ENCODE data around the gene SNX6.
"Not testable (repeated sequence)": the region's sequence is repeated elsewhere in the genome, so short reads cannot be mapped to it uniquely, and the experiment has no call there.

Gene SNX6

DNA sequence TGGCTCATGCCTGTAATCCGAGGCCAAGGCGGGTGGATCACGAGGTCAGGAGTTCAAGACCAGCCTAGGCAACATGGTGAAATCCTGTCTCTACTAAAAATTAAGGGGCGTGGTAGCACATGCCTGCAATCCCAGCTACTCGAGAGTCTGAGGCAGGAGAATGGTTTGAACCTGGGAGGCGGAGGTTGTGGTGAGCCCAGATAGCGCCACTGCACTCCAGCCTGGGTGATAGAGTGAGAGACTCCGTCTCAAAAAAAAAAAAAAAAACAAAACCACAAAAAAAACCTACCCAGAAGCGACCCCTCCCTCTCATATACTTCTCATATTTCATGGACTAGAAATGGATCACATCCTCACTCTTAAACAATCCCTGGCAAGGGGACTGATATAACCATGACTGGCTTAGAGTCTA, 4.4 kb upstream of the SNX6 start:
- not testable (repeated sequence) for DNase-seq (ENCODE audit: low read depth)

DNA sequence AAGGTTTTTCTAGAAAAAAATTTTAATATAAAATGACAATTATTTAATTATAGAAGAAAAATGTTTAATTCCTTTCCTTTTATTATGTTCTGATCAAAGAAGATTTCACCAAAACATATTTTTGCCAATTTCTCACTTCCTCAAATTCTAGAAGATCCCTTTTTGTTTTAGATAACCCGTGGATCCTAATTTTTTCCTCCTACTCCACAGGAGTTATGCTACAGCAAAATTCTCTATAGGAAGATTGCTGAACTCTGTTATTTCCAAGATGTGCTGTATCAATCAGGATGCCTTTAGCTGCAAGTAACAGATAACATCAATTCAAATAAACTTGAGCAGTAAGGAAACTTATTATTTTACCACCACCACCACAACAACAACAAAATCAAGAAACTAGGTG, 3.8 kb upstream of the SNX6 start:
- no peak for DNase-seq (ENCODE audit: low read depth)

DNA sequence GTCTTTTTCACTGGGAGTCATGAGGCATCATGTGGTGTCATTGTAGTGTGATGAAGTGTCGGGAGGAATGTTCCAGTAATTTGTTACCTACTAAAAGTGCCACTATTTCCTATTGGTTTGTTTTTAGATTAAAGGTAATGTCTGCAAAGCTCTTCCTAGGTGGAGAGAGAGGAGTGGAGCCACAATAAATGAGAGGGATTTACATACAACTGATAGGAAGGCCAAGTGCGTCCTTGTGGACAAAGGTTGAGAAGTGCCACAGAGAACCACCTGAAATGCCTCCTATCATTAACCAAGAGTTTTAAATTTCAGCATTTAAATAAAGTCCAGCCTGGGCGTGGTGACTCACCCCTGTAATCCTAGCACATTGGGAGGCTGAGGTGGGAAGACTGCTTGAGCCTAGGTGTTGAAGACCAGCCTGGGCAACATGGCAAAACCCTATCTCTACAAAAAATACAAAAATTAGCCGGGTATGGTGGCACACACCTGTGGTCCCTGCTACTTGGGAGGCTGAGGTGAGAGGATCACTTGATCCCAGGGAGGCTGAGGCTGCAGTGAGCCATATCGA, 2.5 kb upstream of the SNX6 start:
- DNase-seq (ENCODE audit: low read depth), result no peak

DNA sequence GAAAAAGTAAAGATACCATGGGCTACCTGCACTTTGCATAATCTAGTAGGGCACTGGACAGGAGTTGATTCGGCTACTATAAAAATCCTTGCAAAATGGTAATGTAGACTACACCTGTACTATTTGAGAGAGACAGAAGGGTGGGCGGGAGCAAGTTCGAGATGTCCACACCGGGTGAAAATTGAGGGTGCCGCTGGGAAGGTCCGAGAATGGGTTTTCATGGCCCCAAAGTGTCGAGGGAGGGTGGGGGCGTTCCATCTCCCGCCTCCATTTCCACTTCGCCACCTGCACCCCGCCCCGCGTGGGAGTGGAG, 648 bp downstream of the SNX6 start:
- no peak for DNase-seq (ENCODE audit: low read depth)

DNA sequence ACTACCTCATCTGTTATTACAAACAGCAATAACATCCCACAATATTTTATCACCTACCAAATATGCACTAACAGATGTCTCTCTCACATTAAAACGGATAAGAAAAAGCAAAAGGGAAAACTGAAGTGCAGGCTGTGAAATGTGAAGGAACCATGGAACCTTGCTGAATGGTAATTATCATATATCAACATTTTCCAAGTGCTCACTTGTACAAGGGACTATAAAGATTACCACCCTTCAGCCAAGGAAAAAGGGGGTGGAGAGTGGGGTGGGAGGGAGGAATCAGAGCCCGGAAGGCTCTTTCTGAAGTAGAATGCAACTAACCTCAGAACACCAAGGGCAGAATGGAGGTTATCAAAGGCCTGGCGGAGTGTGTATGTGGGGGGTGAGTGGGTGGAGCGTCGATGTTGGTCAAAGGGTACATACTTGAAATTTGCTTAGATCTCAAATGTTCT, 1.2 kb downstream of the SNX6 start:
- peak; percentile 5 for DNase-seq (ENCODE audit: low read depth)

DNA sequence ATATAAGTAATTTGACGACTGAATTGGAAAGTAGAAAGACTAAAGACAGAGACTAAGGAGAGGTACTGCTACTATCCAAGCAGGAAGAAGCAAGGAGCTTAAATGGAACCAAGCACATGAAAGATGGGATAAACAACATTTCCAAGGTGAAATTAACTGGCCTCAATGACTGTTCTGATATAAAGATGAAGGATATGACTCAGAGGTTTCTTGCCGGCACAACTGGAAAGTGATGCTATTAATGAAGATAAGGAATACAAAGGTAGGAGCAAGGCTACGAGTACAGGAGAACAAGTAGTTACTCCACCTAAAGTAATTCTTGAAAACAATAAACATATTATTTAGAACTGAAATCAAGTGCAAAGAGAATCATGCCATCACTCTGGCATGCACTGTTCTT, 6.4 kb downstream of the SNX6 start:
- DNase-seq (ENCODE audit: low read depth), result no peak

DNA sequence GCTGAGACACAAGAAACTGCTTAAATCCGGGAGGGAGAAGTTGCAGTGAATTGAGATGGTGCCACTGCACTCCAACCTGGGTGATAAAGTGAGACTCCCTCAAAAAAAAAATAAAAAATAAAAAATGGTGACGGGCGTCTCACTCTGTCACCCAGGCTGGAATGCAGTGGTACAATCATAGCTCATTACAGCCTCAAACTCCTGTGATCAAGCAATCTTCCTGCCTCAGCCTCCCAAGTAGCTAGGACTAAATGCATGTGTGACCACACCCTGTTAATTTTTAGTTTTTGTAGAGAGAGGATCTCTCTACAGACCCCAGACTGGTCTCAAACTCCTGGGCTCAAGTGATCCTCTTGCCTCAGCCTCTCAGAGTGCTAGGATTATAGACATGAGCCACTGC, 9.1 kb downstream of the SNX6 start:
- no peak for DNase-seq (ENCODE audit: low read depth)

DNA sequence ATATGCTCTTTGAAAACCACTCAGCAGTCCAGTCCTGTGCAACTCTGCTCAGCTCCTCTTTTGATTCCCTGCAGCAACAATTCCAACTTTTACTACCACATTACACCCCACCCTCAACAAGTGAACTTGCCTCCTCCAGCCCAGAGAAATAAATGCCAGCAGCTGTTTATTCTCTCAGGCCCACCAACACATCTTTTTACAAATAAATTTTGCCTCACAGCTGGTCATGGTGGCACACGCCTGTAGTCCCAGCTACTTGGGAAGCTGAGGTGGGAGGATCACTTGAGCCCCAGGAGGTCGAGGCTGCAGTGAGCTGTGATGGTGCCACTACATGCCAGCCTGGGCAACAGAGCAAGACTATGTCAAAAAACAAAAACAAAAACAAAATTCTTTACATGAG, 9.8 kb downstream of the SNX6 start:
- no peak for DNase-seq (ENCODE audit: low read depth)

DNA sequence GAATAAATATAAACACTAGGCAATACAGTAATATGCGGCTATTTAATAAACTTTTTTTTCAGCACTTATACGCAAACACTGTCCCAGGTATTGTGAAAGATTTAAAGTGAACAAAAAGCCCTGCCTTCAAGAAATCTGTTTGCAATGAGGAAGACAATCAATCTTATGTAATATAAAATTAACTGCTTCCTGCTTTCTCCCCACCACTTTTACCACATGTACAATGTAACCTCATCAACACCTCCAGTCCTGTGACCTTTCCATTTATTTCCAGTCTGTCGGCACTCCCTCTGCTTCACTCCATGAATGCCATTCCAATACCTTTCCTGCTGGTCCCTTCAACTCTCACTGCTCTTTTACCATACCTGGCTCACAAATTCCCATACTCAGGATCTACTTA, 10.5 kb downstream of the SNX6 start:
- DNase-seq (ENCODE audit: low read depth), result no peak

DNA sequence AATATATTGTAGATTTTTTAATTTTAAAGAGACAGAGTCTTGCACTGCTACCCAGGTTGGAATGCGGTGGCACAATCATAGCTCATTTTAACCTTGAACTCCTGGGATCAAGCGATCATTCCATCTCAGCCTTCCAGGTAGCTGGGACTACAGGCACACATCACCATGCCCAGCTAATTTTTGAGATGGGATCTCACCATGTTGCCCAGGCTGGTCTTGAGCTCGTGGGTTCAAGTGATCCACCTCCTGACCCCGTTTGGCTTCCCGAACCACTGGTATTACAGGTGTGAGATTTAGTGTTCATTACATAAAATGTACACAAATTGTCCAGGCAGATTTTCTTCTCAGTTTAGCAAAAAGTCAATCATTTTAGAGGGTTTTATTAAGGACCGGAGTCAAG, 13.6 kb downstream of the SNX6 start:
- no peak for DNase-seq (ENCODE audit: low read depth)

DNA sequence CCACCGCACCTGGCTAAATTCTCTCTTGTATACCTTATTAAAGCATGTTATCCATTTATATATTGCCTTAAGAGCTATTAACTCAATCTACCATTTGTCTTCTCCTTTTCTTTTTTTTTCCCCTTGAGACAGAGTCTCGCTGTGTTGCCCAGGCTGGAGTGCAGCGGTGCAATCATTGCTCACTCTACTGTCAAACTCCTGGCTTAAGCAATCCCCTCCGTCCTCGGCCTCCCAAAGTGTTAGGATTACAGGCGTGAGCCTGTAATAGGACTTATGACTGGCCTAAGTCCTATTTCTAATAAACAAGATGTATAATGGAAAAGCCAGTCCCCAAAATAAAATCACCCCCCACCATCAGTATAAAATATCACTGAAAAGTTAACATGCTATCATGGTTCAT, 14.4 kb downstream of the SNX6 start:
- no peak for DNase-seq (ENCODE audit: low read depth)

DNA sequence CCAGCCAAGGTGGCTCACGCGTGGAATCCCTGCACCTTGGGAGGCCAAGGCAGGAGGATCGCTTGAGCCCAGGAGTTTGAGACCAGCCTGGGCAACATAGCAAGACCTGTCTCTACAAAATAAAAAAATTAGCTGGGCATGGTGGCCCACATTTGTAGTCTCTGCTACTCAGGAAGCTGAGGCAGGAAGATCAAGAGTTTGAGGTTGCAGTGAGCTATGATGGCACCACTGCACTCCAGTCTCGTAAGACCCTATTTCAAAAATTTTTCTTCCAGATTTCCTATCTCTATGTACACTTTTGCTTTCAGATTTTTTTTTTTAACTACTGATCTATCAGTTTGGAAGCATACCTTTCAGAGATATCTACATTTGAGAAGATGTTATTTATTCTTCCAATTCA, 15.3 kb downstream of the SNX6 start:
- no peak for DNase-seq (ENCODE audit: low read depth)

DNA sequence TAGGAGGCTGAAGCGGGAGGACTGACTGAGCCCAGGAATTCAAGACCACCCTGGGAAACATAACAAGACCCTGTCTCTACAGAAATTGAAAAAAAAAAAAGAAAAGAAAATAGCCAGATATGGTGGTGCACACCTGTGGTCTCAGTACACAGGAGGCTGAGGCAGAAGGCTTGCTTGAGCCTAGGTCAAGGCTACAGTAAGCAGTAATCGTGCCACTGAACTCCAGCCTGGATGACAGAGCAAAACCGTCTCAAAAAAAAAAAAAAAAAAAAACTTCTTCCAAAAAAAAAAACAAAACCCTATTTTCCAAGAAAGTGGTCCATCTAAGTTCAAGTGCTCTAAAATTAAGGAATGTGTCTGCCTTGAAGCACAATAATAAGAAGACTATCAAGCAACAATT, 19.8 kb downstream of the SNX6 start:
- no peak for DNase-seq (ENCODE audit: low read depth)

DNA sequence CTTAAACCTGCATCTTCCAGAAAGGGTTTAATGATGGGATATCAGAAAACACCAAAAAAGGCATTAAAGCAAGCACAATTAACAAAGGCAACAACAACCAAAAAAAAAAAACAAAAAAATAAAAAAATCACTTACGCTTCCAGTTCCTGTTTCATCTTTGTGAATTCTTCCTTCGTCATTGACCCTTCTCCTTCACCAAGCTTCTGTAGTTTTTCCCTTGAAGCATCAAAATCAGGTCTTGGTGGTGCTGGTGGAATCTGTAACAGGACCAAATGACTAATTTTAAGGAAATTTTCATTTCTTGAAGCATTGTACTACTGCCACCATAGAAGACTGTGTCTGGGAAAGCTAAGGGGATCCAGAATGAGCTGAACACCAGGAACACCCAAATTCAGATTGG, 24.5 kb downstream of the SNX6 start:
- no peak for DNase-seq (ENCODE audit: low read depth)

DNA sequence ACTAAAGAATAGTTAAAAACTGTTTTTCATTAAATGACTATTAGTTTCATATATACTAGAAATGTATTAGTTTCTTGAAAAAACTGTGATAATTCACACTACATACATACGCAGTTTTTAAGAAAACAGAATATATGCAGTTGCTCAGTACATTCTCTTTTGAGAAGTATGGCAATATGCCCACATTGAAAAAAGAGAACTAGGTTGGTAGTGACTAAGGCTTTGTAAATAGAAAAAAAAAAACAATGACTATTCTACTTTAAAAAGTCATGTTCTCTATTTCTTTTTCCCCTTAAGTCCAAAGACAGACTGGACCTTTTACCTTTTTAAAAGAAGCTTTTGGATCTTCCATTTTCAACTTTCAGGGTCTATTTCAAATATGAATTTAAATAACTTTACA, 25.0 kb downstream of the SNX6 start:
- DNase-seq (ENCODE audit: low read depth), result no peak

DNA sequence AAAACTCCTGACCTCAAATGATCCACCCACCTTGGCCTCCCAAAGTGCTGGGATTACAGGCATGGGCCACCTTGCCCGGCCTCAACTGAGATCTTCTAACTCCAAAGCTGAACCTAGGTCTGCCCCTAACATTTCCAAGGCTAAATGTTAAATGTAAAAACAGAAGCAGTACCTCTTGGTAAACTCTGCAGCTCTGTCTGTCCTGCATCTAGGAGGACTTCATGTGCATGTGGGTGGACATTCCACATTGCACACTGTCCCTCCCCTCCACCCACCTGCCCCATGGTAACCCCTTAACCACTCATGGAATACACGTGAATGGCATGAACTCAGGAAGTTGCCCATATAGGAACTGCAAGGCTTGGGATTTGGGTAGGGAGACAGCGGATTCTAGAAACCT, 33.1 kb downstream of the SNX6 start:
- no peak for DNase-seq (ENCODE audit: low read depth)

DNA sequence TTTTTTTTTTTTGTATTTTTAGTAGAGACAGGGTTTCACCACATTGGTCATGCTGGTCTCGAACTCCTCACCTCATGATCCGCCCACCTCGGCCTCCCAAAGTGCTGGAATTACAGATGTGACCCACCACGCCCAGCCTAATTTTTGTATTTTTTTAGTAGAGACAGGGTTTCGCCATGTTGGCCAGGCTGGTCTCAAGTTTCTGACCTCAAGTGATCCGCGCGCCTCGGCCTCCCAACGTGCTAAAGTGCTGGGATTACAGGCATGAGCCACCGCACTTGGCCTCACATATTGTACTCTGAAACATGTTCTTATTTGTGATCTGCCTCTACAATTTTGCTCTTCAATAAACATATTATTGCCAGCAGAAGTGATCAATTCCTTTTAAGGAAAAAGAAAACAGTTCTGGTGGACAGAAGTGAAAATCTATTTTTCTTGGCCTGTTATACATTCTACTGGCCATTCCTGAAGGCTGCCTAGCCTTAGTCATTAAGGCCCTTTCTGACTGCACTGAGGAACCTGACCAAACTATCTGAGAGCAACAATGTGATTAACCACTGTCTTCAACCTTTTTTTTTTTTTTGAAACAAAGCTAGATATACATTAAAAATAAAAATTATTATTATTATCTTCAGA, 36.1 kb downstream of the SNX6 start:
- DNase-seq (ENCODE audit: low read depth), result no peak

DNA sequence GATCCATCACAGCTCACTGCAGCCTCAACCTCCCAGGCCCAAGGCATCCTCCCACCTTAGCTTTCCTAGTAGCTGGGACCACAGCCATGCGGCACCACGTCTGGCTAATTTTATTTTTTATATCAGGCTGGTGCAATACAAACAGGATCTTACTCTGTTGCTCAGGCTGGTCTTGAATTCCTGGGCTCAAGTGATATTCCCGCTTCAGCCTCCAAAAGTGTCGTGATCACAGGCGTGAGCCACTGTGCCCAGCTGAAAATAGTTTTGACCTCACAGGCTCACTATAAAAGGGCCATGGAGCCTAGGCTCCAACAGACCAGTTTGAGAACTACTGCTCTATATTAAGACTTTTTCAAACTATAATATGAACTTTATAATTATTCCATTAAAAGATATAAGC, 37.3 kb downstream of the SNX6 start:
- no peak for DNase-seq (ENCODE audit: low read depth)

DNA sequence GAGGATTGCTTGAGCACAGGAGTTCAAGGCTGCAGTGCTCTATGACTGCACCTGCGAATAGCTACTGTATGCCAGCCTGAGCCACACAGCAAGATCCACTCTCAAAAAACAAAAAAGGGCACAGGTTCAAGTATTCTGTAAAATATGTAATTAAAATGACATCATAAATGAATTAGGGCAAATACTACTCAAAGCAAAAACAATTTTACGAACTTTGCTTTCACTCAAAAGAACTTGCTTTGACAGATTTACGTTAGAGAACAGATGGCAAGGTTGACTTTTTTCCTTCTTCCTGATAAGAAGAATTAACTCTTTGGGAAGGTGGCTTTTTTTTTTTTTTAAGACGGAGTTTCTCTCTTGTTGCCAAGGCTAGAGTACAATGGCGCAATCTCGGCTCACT, 46.4 kb downstream of the SNX6 start:
- no peak for DNase-seq (ENCODE audit: low read depth)

DNA sequence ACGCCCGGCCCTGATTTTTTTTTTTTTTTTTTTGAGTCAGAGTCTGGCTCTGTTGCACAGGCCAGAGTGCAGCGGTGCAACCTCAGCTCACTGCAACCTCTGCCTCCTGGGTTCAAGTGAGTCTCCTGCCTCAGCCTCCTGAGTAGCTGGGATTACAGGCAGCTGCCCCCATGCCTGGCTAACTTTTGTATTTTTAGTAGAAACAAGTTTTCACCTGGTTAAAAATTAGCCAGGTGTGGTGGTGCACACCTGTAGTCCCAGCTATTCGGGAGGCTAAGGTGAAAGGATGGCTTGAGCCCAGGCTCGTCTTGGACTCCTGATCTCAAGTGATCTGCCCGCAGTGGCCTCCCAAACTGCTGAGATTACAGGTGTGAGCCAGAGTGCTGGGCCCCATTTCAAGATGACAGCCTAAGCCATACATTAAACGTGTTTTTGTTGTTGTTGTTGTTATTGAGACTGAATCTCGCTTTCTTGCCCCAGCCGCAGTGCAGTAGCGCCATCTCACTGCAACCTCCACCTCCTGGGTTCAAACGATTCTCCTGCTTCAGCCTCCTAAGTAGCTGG, 47.7 kb downstream of the SNX6 start:
- DNase-seq (ENCODE audit: low read depth), result no peak

DNA sequence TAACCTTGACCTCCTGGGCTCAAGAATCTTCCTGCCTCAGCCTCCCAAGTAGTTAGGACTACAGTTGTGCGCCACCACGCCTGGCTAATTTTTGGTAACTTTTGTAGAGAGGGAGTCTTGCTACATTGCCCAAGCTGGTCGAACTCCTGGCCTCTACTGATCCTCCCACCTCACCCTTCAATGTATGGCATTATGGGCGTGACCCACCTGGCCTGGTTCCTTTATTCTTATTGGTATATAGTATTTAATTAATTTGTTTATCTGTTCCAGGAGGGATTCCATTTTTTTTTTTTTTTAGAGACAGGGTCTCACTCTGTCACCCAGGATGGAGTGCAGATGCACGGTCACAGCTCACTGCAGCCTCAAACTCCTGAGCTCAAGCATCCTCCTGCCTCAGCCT, 49.6 kb downstream of the SNX6 start:
- DNase-seq (ENCODE audit: low read depth), result no peak

DNA sequence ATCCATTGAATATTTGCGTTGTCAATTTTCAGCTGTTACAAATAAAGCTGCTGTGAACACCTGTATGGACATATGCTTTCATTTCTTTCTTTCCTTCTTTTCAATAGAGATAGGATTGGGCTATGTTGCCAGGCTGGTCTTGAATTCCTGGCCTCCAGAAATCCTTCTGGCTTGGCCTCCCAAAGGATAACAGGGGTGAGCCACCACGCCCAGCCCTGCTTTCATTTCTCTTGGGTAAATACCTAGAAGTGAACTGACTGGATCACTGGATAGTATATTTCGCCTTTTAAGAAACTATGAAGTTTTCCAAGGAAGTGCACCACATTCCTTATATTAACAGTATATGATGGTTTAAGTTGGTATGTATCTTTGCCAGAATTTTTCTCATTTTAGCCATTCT, 58.2 kb downstream of the SNX6 start:
- DNase-seq (ENCODE audit: low read depth), result no peak

DNA sequence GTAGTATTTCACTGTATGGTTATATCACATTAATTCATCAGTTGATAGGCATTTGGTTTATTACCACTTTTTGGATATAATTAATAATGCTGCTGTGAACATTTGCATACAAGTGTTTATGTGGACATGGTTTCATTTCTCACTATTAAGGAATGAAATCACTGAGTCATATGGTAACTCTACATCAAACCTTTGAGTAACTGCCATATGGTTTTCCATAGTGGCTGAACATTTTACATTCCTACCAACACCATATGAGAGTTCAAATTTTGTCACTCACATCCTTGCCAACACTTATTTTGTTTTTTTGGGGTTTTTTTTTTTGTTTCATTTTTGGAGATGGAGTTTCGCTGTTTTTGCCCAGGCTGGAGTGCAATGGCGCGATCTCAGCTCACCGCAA, 60.2 kb downstream of the SNX6 start:
- no peak for DNase-seq (ENCODE audit: low read depth)

DNA sequence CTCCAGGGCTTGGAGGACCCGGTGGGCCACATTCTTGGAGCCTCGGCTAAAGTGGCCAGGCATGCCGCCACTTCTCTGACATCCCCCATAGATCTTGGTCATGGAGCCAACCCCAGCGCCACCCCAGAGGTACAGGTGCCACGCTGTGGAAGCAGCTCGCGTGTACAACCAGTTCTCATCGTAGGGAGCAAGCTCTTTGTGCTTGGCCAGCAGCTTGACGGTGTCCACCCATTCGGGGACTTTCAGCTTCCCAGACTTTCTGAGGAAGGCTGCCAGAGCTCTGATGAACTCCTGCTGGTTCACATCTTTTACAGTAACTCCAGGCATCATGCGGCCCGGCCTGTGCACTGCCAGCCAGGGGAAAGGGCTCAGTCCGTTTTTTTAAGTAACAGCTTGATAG, 61.1 kb downstream of the SNX6 start:
- DNase-seq (ENCODE audit: low read depth), result no peak
